Gastroesophageal sphincter (tissue), 3 donors: Measurements from ENCODE around the gene RPL35A.

Source experiments
- EP300 ChIP-seq: sonication (generic); formaldehyde crosslinking; IDR thresholded peaks from one replicate; pipeline ENCODE4 v1.6.1; 2017; ENCODE audit warnings: antibody characterized with exemption, mild to moderate bottlenecking
- POLR2A ChIP-seq, 2 donors: fragments of 450-650 bp; IDR thresholded peaks; one replicate each; pipeline ENCODE4 v1.6.1; 2017; ENCODE audit warnings: antibody characterized with exemption in 2 of 2, mild to moderate bottlenecking in 2 of 2, moderate library complexity in 1 of 2
- POLR2AphosphoS5 ChIP-seq: sonication (generic); formaldehyde crosslinking; IDR thresholded peaks from one replicate; pipeline ENCODE4 v1.6.1; 2017; ENCODE audit warnings: antibody characterized with exemption
- TF ChIP-seq, protein P1 (sequence below), 4 experiments: fragments of 200-600 bp in 2 of 4; fragments of 450-650 bp in 2 of 4; sonication (generic) in 1 of 4; IDR thresholded peaks; one replicate each; pipeline ENCODE4 v1.5.1; 2017 to 2019; ENCODE audit warnings: antibody characterized with exemption in 4 of 4, mild to moderate bottlenecking in 2 of 4, moderate library complexity in 2 of 4

- TF ChIP-seq, protein P1, sequence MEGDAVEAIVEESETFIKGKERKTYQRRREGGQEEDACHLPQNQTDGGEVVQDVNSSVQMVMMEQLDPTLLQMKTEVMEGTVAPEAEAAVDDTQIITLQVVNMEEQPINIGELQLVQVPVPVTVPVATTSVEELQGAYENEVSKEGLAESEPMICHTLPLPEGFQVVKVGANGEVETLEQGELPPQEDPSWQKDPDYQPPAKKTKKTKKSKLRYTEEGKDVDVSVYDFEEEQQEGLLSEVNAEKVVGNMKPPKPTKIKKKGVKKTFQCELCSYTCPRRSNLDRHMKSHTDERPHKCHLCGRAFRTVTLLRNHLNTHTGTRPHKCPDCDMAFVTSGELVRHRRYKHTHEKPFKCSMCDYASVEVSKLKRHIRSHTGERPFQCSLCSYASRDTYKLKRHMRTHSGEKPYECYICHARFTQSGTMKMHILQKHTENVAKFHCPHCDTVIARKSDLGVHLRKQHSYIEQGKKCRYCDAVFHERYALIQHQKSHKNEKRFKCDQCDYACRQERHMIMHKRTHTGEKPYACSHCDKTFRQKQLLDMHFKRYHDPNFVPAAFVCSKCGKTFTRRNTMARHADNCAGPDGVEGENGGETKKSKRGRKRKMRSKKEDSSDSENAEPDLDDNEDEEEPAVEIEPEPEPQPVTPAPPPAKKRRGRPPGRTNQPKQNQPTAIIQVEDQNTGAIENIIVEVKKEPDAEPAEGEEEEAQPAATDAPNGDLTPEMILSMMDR (IDR thresholded peaks at IDR 0.05) = no peak
- no peak for TF ChIP-seq POLR2AphosphoS5
- TF ChIP-seq EP300 = no peak
- TF ChIP-seq POLR2A (IDR thresholded peaks at IDR 0.05) = no peak
These were observed 8.4 kb downstream of the RPL35A start for GRCh38 chr3:197958346-197958745.
